Activated CD4-positive, alpha-beta T cell treated with anti-CD3 and anti-CD28 coated beads, Interleukin-2, amount 50 U/mL, for 48 hours (primary cell): ENCODE measurements around the gene CARD14.
A peak's percentile ranks its signal among the peaks of the same experiment; 100 is the strongest.
"Not testable (repeated sequence)": the region's sequence is repeated elsewhere in the genome, so short reads cannot be mapped to it uniquely, and the experiment has no call there.

Experiments used
- DNase-seq, 2 experiments: peaks; one replicate each; pipeline ENCODE4 v3.0.0-alpha.2; 2020

Gene CARD14

GRCh38 chr17:80187090-80187489 is 17.3 kb downstream of the CARD14 start:
- DNase-seq: no peak

GRCh38 chr17:80187515-80187941 is 17.7 kb downstream of the CARD14 start:
- DNase-seq: no peak

- DNase-seq: no peak
These were observed 19.8 kb downstream of the CARD14 start for GRCh38 chr17:80189611-80190010.

GRCh38 chr17:80190716-80191115 is 20.9 kb downstream of the CARD14 start:
- no peak for DNase-seq

GRCh38 chr17:80191192-80191591 is 21.4 kb downstream of the CARD14 start:
- no peak for DNase-seq

DNA sequence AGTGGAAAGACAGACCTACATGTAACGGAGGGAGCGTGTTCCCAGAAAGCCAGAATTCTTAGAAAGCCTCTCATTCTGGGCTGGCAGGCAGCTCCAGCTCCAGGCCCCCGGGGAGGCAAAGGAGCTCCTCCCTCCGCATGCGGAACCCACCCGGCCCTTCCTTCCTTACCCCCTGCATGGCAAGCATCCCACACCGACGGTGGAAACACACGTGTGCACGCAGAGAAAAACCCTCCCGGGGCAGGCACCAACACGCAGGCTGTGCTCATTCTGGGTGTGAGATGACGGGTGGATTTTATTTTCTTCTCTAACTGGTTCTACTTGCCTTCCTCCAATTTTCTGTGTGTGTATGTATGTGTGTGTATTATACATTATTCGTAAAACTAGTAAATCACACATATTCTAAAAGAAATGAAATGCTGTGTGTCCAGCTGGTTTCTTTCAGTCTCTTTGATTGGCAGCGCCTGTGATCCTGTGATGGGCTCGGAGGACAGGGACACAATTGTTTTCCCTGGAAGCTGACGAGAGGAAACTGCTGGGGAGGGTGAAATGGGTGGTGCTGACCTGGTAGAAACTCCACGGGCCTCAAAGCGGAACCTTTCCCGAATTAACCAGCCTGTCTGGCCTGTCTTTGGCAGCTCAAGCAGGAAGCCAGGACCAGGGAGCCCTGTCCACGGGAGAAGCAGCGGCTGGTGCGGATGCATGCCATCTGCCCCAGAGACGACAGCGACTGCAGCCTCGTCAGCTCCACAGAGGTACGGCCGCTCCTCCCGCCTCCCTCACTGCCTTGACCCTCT is 22.2 kb downstream of the CARD14 start:
- DNase-seq: no peak

- no peak for DNase-seq
These were observed 25.3 kb downstream of the CARD14 start for GRCh38 chr17:80195141-80195540.

DNA sequence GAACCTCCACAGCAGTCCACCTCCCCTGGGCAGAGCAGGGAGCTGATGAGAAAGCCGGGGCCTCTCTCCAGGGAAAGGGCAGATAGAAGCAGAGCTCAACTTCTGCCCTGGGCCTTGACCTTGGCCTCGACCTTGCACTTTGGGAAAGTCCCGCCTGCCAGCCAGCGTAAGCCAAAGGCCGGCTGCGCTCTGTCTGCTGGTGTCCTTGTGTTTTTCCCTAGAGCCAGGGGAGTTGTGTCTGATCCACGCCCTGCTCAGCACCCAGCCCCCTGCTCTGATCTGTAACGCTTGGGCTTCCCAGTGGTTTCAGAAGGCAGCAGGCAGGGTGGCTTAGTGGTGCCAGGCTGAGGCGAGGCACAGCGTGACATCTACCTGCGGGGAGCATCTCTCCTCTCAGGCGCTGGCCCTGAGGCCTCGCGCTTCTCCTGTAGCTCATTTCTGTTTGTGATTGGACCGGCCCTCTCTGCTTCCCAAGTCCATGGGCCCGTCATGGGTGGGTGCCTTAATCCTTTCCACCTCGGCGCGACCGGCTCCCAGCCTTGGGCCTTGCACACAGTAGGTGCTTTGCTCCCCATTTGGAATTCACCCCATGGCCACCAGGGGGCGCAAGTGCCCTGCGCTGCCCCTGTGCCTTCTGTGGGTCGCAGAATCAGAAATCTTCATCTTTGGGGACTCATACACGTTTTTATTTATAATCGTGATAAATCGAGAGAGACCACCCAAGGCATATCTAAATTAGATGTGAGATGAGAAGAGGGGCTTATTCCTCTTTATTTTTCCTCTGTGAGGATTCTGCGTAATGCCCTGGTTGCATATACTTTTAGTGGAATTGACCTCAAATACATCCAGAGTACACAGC is 26.1 kb downstream of the CARD14 start:
- DNase-seq: peak; percentile 58 to 65

DNA sequence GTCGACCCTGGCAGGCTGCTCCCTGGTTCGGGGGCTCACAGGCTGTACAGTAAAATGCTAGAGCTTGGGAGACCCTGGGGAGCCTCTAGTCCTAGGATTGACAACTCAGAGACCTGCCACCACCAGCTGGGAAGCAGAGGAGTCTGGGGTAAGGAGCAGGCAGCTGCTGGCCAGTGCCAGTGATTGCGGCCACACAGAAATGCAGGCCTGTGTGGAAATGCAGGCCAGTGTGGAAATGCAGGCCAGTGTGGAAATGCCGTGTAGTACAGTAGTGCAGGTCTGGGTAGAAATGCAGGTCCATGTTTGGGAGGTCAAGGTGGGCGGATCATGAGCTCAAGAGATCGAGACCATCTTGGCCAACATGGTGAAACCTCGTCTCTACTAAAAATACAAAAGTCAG is 26.8 kb downstream of the CARD14 start:
- no peak for DNase-seq

- no peak for DNase-seq
These were observed 28.4 kb downstream of the CARD14 start for GRCh38 chr17:80198144-80198661.

- not testable (repeated sequence) for DNase-seq
These were observed 29.5 kb downstream of the CARD14 start for GRCh38 chr17:80199295-80199694.

- DNase-seq: no peak
These were observed 31.6 kb downstream of the CARD14 start for GRCh38 chr17:80201446-80201845.

- no peak for DNase-seq
These were observed 32.4 kb downstream of the CARD14 start for GRCh38 chr17:80202197-80202596.

DNA sequence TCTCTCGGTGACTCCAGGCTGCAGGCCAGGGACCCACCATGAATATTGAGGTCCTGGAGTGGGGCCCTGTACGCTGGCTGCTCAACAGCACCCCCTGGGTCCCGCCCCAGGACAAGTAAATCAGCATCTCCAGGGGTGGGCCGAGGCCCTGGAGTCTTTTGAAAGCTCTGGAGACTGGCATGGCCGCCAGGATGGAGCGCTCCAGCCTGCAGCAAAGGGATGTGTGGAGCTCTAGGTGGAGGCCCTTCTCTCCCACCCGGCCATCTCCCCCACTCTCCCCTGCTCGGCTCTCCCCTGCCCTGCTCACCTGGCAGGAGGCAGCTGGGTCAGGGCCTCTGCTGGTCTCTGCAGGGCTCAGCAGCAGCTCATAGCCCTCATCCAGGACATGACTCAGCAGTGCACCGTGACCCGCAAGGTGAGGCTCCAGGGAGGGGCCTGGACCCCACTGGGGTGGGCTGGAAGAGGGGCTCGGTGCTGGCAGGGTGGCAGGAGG is 33.7 kb downstream of the CARD14 start:
- no peak for DNase-seq

- no peak for DNase-seq
These were observed 35.0 kb downstream of the CARD14 start for GRCh38 chr17:80204626-80205468.

DNA sequence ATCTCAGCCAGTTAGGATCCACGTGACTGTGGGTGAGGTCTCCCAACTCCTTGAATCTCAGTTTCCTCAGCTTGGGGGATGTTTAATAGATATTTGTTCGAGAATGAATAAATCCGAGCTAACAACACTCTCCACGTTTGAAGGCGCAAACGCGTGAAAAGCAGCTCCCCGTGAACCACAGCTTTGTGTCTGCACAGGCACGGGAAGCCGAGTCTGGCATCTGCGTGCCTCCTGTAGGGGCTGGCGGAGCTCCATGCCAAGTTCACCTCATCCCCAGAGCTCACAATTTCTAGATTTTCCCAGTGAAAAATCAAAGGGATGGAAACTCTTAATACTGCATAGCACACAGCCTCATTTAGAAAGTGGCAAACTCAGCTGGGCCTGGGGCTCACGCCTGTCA is 36.0 kb downstream of the CARD14 start:
- DNase-seq: no peak

GRCh38 chr17:80208050-80208449 is 38.2 kb downstream of the CARD14 start:
- DNase-seq: no peak

- DNase-seq: no peak
These were observed 39.9 kb downstream of the CARD14 start for GRCh38 chr17:80209765-80210164.

DNA sequence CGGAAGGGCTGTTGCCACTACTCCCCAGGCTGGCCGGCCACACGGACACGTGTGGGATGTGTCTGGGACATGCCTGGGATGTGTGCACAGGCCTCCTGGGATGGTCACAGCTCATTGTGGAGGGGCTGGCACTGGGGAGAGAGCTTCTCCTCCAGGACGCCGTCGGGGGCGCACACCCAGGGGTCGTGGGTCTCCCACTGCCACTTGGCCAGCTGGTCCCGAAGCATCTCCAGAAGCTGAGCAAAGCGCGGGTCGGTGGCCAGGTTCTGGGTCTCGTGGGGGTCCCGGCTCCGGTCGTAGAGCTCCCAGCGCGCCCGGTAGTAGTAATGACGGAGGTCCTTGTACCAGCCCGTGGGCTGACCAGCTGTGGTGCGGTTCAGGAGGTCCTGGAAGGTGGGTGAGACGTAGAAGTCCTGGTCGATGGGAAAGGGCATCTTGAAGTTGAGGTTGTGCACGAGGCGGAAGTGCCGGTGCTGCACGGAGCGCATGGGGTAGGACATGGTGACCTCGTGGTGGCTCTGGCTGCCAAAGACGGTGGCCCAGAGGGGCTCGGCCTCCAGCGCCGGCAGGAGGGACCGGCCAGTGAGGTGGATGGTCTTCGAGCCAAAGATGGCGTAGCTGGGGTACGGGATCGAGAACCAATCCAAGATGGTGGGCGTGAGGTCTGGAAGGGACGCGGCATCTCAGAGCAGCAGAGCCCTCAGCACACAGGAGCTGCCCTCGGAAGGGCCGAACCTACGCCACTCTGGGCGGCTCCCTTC is 40.7 kb downstream of the CARD14 start:
- no peak for DNase-seq

DNA sequence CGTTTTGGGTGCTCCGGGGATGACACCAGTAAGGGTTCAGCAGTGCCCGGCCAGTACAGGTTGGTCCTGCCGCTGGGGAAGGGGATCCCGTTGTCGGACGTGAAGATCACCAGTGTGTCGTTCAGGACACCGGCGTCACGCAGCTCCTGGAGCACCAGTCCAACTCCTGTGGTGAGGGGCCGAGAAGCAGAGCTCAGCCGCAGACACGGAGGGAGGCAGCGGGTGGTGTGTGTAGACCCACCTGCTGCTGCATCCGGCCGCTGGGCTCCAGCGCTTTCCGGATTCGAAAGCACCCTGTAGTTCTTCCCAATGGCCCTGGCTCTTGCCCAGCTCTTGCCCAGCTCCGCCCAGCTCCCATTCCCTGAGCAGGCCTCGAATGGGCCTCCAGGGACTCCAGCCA is 42.3 kb downstream of the CARD14 start:
- no peak for DNase-seq

DNA sequence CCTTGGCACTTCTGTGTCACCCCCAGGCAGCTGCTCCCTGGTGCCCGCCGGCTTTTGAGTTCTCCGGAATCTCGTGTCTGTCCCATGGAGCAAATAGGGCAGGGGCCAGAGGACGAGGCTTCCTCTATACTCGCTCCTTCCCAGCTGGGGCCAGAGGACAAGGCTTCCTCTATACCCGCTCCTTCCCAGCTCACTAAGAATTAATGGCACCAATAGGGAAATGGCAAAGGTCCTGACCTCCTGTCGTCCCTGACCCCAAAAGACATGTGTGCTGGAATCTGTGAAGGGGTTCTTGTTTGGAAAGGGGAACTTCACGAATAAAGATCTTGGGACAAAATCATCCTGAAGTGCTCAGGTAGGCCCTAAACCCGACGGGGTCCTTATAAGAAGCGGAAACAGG is 42.7 kb downstream of the CARD14 start:
- no peak for DNase-seq
